Osteocyte (in vitro differentiated cells): ENCODE data around the gene E4F1. TPM values are rescaled to one million over a fixed set of nuclear protein-coding genes. Genes with fewer than 3 reads are reported as not detected.

ENCODE experiments used
- DNase-seq: peaks from one replicate; pipeline ENCODE4 v3.0.0; 2021; ENCODE audit warnings: mixed read lengths; ENCODE audit not compliant: unreplicated experiment; ENCODE audit errors: extremely low spot score
- H3K27ac Mint-ChIP-seq: one replicate; pipeline ENCODE4 v1.8.0; 2021; ENCODE audit warnings: mild to moderate bottlenecking, mixed read lengths; ENCODE audit not compliant: unreplicated experiment
- H3K27me3 Mint-ChIP-seq: one replicate; pipeline ENCODE4 v1.8.0; 2021; ENCODE audit warnings: mixed read lengths; ENCODE audit not compliant: unreplicated experiment
- H3K36me3 Mint-ChIP-seq: one replicate; pipeline ENCODE4 v1.8.0; 2021; ENCODE audit warnings: mixed read lengths; ENCODE audit not compliant: unreplicated experiment
- H3K4me1 Mint-ChIP-seq: one replicate; pipeline ENCODE4 v1.8.0; 2021; ENCODE audit warnings: mixed read lengths; ENCODE audit not compliant: unreplicated experiment
- H3K4me3 Mint-ChIP-seq: one replicate; pipeline ENCODE4 v1.8.0; 2021; ENCODE audit warnings: mild to moderate bottlenecking, moderate library complexity, mixed read lengths; ENCODE audit not compliant: unreplicated experiment
- H3K9me3 Mint-ChIP-seq: one replicate; pipeline ENCODE4 v1.8.0; 2021; ENCODE audit warnings: mixed read lengths; ENCODE audit not compliant: unreplicated experiment
- total RNA-seq: library from RNA; stranded (reverse); gene quantifications from 2 replicates; pipeline ENCODE4 v1.2.1, GENCODE V29; 2021
- TF ChIP-seq, protein P1 (sequence below): fragments of 200-600 bp; sonication (generic); IDR thresholded peaks from 2 replicates; pipeline ENCODE4 v1.5.0; 2021; ENCODE audit warnings: antibody characterized with exemption, mild to moderate bottlenecking, moderate library complexity

E4F1 gene
- total RNA-seq, 1 donor from 2014 or later, result 26.9 TPM

DNA sequence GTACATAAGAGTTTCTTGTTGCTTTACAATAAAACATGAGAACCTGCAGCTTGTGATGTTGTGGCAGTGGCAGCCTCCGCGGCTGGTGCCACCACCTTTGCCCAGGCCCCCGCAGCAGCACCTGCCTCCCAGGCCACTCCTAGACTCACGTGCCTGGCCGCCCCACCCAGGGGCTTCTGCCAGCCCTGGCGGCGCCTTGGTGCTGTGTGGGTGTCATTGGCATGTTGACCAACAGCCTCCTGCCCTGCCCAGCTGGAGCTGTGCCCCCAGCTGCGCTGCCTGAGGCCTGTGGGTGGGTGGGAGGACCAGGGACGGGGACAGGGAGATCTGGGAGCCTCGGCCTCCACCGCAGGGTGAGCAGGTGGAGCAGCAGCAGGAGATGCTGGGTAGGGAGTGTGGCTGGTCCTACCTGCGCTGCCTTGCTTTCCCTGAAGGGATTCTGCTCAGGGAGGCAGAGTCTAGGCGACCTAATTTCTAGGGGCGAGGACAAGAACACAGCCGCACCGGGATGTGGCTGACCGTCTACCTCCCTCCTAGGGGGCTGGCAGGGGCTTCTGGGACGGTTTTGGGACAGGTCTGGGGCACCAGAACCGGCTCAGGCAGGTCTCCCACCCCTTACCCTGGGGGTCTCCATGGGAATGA lies 12.4 kb downstream of the E4F1 start:
- Mint-ChIP-seq H3K27me3 (no peaks in the 10 kb centered on the region), H3K9me3 (no peaks in the 10 kb centered on the region), H3K27ac (no peak overlapping the region), H3K36me3 (peaks cover 3% of the 10 kb centered on the region), H3K4me3 (no peak overlapping the region), H3K4me1 (peaks cover 2% of the 10 kb centered on the region)
- TF ChIP-seq, protein P1, sequence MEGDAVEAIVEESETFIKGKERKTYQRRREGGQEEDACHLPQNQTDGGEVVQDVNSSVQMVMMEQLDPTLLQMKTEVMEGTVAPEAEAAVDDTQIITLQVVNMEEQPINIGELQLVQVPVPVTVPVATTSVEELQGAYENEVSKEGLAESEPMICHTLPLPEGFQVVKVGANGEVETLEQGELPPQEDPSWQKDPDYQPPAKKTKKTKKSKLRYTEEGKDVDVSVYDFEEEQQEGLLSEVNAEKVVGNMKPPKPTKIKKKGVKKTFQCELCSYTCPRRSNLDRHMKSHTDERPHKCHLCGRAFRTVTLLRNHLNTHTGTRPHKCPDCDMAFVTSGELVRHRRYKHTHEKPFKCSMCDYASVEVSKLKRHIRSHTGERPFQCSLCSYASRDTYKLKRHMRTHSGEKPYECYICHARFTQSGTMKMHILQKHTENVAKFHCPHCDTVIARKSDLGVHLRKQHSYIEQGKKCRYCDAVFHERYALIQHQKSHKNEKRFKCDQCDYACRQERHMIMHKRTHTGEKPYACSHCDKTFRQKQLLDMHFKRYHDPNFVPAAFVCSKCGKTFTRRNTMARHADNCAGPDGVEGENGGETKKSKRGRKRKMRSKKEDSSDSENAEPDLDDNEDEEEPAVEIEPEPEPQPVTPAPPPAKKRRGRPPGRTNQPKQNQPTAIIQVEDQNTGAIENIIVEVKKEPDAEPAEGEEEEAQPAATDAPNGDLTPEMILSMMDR, result no peak
- DNase-seq, result no peak

DNA sequence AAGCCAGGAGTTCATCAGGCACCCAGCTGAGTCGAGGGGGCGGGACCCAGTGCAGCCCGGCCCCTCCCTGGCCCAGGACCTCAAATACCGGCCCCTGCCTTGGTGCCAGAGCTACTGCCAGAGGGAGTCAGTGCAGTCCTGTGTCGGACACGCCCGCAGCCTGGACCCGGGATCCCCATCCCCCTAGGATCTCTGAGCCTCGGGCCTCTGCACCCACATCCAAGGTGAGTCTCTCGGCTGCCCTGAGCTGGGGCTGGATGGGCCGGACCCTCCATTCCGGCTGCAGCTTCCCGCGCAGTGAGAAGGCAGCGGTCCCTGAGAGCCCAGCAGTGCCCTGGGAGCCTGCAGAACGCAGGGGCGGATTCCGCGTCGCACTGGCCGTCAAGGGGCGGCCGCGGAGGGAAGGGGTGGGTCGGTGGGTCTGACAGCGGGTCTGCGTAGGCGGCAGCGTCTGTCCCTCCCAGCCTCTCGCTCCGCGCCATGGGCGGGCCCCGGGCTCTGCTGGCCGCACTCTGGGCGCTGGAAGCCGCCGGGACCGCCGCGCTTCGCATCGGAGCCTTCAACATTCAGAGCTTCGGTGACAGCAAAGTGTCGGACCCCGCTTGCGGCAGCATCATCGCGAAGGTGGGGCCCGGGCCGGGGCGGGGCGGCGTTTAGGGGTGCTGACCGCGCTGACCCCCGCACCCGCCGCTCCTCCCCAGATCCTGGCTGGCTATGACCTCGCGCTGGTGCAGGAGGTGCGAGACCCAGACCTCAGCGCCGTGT lies 13.1 kb downstream of the E4F1 start, which contains the start of gene DNASE1L2:
DNASE1L2 (plus strand) TSS at position 108 of the 765 bp plus-strand sequence; CDS start at position 481, 373 bp downstream.
- H3K4me3 Mint-ChIP-seq, result no peak within 1 kb of the TSS
- H3K36me3 Mint-ChIP-seq, result peaks cover 3% of the 10 kb centered on the region
- no peaks in the 10 kb centered on the region for H3K9me3 Mint-ChIP-seq
- DNase-seq, result no peak
- TF ChIP-seq, protein P1, result no peak
- H3K27me3 Mint-ChIP-seq, result no peaks in the 10 kb centered on the region
- H3K27ac Mint-ChIP-seq, result no peak within 1 kb of the TSS
- H3K4me1 Mint-ChIP-seq, result peaks cover 2% of the 10 kb centered on the region

DNA sequence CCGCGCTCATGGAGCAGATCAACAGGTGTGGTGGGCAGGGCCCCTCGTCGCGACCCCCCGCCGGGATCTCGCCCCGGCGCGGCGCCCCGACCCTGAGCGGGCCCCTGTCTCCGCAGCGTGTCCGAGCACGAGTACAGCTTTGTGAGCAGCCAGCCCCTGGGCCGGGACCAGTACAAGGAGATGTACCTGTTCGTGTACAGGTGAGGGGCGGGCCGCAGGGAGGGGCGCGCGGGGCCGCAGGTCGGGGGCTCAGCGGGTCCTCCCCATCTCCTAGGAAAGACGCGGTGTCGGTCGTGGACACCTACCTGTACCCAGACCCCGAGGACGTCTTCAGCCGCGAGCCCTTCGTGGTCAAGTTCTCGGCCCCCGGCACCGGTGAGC lies 13.7 kb downstream of the E4F1 start:
- Mint-ChIP-seq H3K9me3 (no peaks in the 10 kb centered on the region), H3K27me3 (no peaks in the 10 kb centered on the region), H3K4me3 (no peak overlapping the region), H3K4me1 (peaks cover 2% of the 10 kb centered on the region), H3K27ac (no peak overlapping the region), H3K36me3 (peaks cover 3% of the 10 kb centered on the region)
- TF ChIP-seq, protein P1, result no peak
- no peak for DNase-seq

DNA sequence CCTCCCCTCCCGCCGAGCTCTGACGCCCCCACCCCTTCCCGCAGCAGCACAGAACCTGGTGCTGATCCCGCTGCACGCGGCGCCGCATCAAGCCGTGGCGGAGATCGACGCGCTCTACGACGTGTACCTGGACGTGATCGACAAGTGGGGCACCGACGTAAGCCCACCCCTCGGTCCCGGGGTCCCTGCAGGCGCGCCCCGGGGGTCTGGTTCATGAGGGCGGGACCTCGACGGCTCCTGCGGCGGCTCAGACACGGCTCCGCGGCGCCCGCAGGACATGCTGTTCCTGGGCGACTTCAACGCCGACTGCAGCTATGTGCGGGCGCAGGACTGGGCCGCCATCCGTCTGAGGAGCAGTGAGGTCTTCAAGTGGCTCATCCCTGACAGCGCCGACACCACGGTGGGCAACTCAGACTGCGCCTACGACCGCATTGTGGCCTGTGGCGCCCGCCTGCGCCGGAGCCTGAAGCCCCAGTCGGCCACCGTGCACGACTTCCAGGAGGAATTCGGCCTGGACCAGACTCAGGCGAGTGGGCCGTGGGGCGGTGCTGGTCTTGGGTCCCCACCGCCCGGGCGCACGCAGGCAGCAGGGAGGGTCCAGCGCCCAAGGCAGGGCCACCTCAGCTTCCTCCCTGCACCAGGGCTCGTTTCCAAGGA lies 14.2 kb downstream of the E4F1 start:
- H3K27me3 Mint-ChIP-seq, result no peaks in the 10 kb centered on the region
- TF ChIP-seq, protein P1, result no peak
- H3K4me3 Mint-ChIP-seq, result no peak overlapping the region

More for the DNA sequence above, 14.2 kb downstream of the E4F1 start:
- Mint-ChIP-seq H3K9me3 (no peaks in the 10 kb centered on the region), H3K4me1 (peaks cover 2% of the 10 kb centered on the region), H3K27ac (no peak overlapping the region), H3K36me3 (peaks cover 7% of the 10 kb centered on the region)
- no peak for DNase-seq
